Measurements from ENCODE around the gene PROZ.

Gene PROZ

GRCh38 chr13:113218586-113218985 lies 60.1 kb downstream of the PROZ start:
- H3K36me3 ChIP-seq (ENCODE audit: low read length) = peaks cover 2% of the 10 kb centered on the region; the same call in 1 of the 2 replicates

DNA sequence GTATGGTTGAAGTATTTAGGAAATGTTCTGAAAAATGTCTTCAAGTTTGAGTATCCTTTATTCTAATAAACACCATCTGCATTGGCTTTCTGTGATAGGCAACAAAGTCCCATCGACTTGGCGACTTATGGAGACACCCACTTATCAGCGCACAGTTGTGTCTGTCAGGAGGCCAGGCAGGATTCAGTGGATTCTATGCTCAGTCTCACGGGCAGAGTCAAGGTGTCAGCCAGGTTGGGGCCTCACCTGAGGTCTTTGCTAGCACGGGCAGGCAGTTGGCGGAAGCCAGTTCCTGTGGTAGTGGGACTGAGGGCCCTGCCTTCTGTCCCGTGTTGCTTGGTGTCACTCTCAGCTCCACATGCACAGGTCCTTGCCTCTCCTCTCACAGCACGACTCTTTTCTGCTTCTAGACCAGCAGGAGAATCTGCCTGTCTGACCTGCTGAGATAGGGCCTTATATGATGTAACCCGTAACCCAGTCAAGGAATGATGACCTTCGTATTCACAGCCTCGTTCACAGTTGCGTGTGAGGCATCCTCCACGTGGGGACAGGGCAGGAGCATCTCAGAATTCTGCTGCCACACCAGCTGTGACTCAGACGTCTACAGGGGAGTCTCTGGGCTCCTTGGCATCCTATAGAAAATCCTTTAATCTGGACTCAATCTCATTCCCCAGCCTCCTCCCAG lies 61.0 kb downstream of the PROZ start:
- TF ChIP-seq EZH2phosphoT487 (conservative IDR thresholded peaks at IDR 0.05; ENCODE audit: low read length) (no peak), CTCF (IDR thresholded peaks at IDR 0.05; ENCODE audit: insufficient read depth, low read length, poor library complexity, severe bottlenecking) (no peak)
- Histone ChIP-seq H3K27ac (ENCODE audit: low read depth, low read length) (no peak overlapping the region), H3K9me3 (ENCODE audit: insufficient read depth, low read length) (no peaks in the 10 kb centered on the region), H2AFZ (ENCODE audit: low read depth, low read length, severe bottlenecking) (no peak overlapping the region), H3K4me2 (ENCODE audit: low read depth, low read length, poor library complexity, severe bottlenecking) (no peak overlapping the region), H3K9me2 (replicated peaks; ENCODE audit: insufficient read depth, low read length) (no peaks in the 10 kb centered on the region), H4K20me1 (ENCODE audit: low read depth, low read length) (peaks cover 17% of the 10 kb centered on the region), H3F3A (ENCODE audit: insufficient read depth) (0 out of 2 replicates have a peak, but pooled peaks cover 4% of the 10 kb centered on the region), H3K27me3 (ENCODE audit: low read length) (no peaks in the 10 kb centered on the region), H3K79me2 (ENCODE audit: insufficient read depth, low read length) (peaks cover 84% of the 10 kb centered on the region), H3K4me3 (ENCODE audit: insufficient read depth, low read length, poor library complexity, severe bottlenecking) (no peak overlapping the region), H3K9ac (ENCODE audit: low read length) (no peak overlapping the region), H3K36me3 (ENCODE audit: low read length) (peaks cover 2% of the 10 kb centered on the region; the same call in 1 of the 2 replicates)

More at GRCh38 chr13:113218586-113218985, 60.1 kb downstream of the PROZ start:
- Histone ChIP-seq H3F3A (ENCODE audit: insufficient read depth) (0 out of 2 replicates have a peak, but pooled peaks cover 4% of the 10 kb centered on the region), H4K20me1 (ENCODE audit: low read depth, low read length) (peaks cover 17% of the 10 kb centered on the region), H3K4me3 (ENCODE audit: insufficient read depth, low read length, poor library complexity, severe bottlenecking) (no peak overlapping the region), H3K4me2 (ENCODE audit: low read depth, low read length, poor library complexity, severe bottlenecking) (no peak overlapping the region), H3K79me2 (ENCODE audit: insufficient read depth, low read length) (peaks cover 92% of the 10 kb centered on the region), H2AFZ (ENCODE audit: low read depth, low read length, severe bottlenecking) (no peak overlapping the region), H3K27ac (ENCODE audit: low read depth, low read length) (no peak overlapping the region), H3K9me2 (replicated peaks; ENCODE audit: insufficient read depth, low read length) (no peaks in the 10 kb centered on the region), H3K9ac (ENCODE audit: low read length) (no peak overlapping the region), H3K27me3 (ENCODE audit: low read length) (no peaks in the 10 kb centered on the region), H3K9me3 (ENCODE audit: insufficient read depth, low read length) (no peaks in the 10 kb centered on the region)
- TF ChIP-seq EZH2phosphoT487 (conservative IDR thresholded peaks at IDR 0.05; ENCODE audit: low read length) (no peak), CTCF (IDR thresholded peaks at IDR 0.05; ENCODE audit: insufficient read depth, low read length, poor library complexity, severe bottlenecking) (no peak)

DNA sequence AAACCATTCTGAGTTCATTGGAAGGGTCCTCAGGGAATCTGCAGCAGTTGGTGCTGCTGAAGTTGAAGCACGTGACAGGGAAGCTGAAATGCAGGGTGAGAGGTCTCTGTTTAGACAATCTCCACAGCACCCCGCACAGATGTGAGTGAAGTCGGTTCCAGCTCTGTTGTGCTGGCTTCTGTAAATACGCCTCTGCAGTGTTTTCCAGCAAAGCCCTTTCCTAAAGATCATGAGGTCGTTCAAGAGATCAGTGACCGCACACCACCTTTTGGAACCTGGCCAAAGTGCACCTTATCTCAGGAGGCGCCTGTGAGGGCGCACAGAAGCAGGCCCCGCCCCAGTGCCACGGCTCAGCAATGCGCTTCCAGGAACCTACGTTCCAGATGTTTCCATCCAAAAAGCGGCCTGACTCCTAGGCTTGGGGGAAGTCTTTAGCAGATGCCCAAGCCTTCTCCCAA lies 61.7 kb downstream of the PROZ start:
- H3K27me3 ChIP-seq (ENCODE audit: low read length) = no peaks in the 10 kb centered on the region
- no peaks in the 10 kb centered on the region for H3K9me2 ChIP-seq (replicated peaks; ENCODE audit: insufficient read depth, low read length)
- H3K4me3 ChIP-seq (ENCODE audit: insufficient read depth, low read length, poor library complexity, severe bottlenecking) = no peak overlapping the region
- no peak overlapping the region for H3K9ac ChIP-seq (ENCODE audit: low read length)
- H3F3A ChIP-seq (ENCODE audit: insufficient read depth) = 0 out of 2 replicates have a peak, but pooled peaks cover 4% of the 10 kb centered on the region
- H4K20me1 ChIP-seq (ENCODE audit: low read depth, low read length) = peaks cover 17% of the 10 kb centered on the region
- H3K79me2 ChIP-seq (ENCODE audit: insufficient read depth, low read length) = peaks cover 80% of the 10 kb centered on the region
- H3K36me3 ChIP-seq (ENCODE audit: low read length) = peaks cover 6% of the 10 kb centered on the region; the same call in 1 of the 2 replicates
- H3K27ac ChIP-seq (ENCODE audit: low read depth, low read length) = no peak overlapping the region
- H3K9me3 ChIP-seq (ENCODE audit: insufficient read depth, low read length) = no peaks in the 10 kb centered on the region
- H3K4me2 ChIP-seq (ENCODE audit: low read depth, low read length, poor library complexity, severe bottlenecking) = no peak overlapping the region
- H2AFZ ChIP-seq (ENCODE audit: low read depth, low read length, severe bottlenecking) = no peak overlapping the region
- TF ChIP-seq CTCF (IDR thresholded peaks at IDR 0.05; ENCODE audit: insufficient read depth, low read length, poor library complexity, severe bottlenecking) = no peak
